ENCODE measurements around the gene GADD45B. TPM values are rescaled to one million over a fixed set of nuclear protein-coding genes. Genes with fewer than 3 reads are reported as not detected.
A peak's percentile ranks its signal among the peaks of the same experiment; 100 is the strongest.
"Not testable (repeated sequence)": the region's sequence is repeated elsewhere in the genome, so short reads cannot be mapped to it uniquely, and the experiment has no call there.

GADD45B gene
- total RNA-seq, 4 donors from 2014 or later: 148 to 250 (median 195) TPM

GRCh38 chr19:2462635-2463421, 13.1 kb upstream of the GADD45B start:
- Histone ChIP-seq H3K4me3 (replicated peaks in 1 of 3) (peak overlapping the region in 1 of 3 donors; percentile 56), H3K27ac (peak overlapping the region in 2 of 3 donors; percentile 3 to 17), H3K9me3 (no peaks in the 10 kb centered on the region), H3K27me3 (no peaks in the 10 kb centered on the region), H3K36me3 (no peaks in the 10 kb centered on the region), H3K4me1 (peaks cover 8 to 14% of the 10 kb centered on the region in 2 donors)
- TF ChIP-seq POLR2A (IDR thresholded peaks at IDR 0.05) (no peak), CTCF (IDR thresholded peaks at IDR 0.05) (no peak)
- peak; percentile 91 to 93 for DNase-seq
- intact Hi-C loops (cut with DNase I): loop anchor here (10.0 kb wide), 1 partner anchor 292 kb away; no protein-coding TSS in a partner anchor
- 4 to 5% methylated on average over 35 to 38 of the region's 46 CpGs for WGBS, 2 donors

- H3K4me3 ChIP-seq (replicated peaks in 1 of 3); H3K36me3 ChIP-seq; DNase-seq; H3K27me3 ChIP-seq; H3K27ac ChIP-seq; H3K9me3 ChIP-seq: not testable (repeated sequence)
- intact Hi-C loops (cut with DNase I): loop anchor here (10.0 kb wide), 1 partner anchor 291 kb away; no protein-coding TSS in a partner anchor
- 95 to 98% methylated on average over 5 of the region's 5 CpGs for WGBS, 2 donors
- H3K4me1 ChIP-seq: peaks cover 8 to 14% of the 10 kb centered on the region in 2 donors
These were observed 12.2 kb upstream of the GADD45B start for GRCh38 chr19:2463694-2464093.

- no peaks in the 10 kb centered on the region for H3K9me3 ChIP-seq
- no peak overlapping the region for H3K4me3 ChIP-seq (replicated peaks in 1 of 3)
- H3K27me3 ChIP-seq: no peaks in the 10 kb centered on the region
- DNase-seq: no peak
- intact Hi-C loops (cut with DNase I): loop anchor here (10.0 kb wide), 1 partner anchor 290 kb away; no protein-coding TSS in a partner anchor
- no peak overlapping the region for H3K27ac ChIP-seq
- H3K36me3 ChIP-seq: no peaks in the 10 kb centered on the region
- TF ChIP-seq CTCF (IDR thresholded peaks at IDR 0.05) (no peak), POLR2A (IDR thresholded peaks at IDR 0.05) (no peak)
- H3K4me1 ChIP-seq: peaks cover 8 to 14% of the 10 kb centered on the region in 2 donors
- 79 to 84% methylated on average over 5 of the region's 5 CpGs for WGBS, 2 donors
These were observed 11.5 kb upstream of the GADD45B start for GRCh38 chr19:2464389-2464788.

- no peaks in the 10 kb centered on the region for H3K4me1 ChIP-seq
- no peaks in the 10 kb centered on the region for H3K27me3 ChIP-seq
- H3K9me3 ChIP-seq: no peaks in the 10 kb centered on the region
- WGBS, 2 donors: 71 to 76% methylated on average over 12 of the region's 12 CpGs
- H3K4me3 ChIP-seq (replicated peaks in 1 of 3): no peak overlapping the region
- H3K27ac ChIP-seq: no peak overlapping the region
- no peak for DNase-seq
- intact Hi-C loops (cut with DNase I): loop anchor here (10.0 kb wide), 1 partner anchor 286 kb away; no protein-coding TSS in a partner anchor
- no peaks in the 10 kb centered on the region for H3K36me3 ChIP-seq
- TF ChIP-seq CTCF (IDR thresholded peaks at IDR 0.05) (no peak), POLR2A (IDR thresholded peaks at IDR 0.05) (no peak)
These were observed 7.3 kb upstream of the GADD45B start for GRCh38 chr19:2468596-2468995.

GRCh38 chr19:2469102-2469914, 6.6 kb upstream of the GADD45B start:
- H3K4me3 ChIP-seq (replicated peaks in 1 of 3): no peak overlapping the region
- 60 to 62% methylated on average over 19 to 23 of the region's 23 CpGs for WGBS, 2 donors
- TF ChIP-seq POLR2A (IDR thresholded peaks at IDR 0.05): no peak
- H3K27ac ChIP-seq: no peak overlapping the region
- intact Hi-C loops (cut with DNase I): loop anchor here (10.0 kb wide), 1 partner anchor 285 kb away; no protein-coding TSS in a partner anchor
- no peaks in the 10 kb centered on the region for H3K9me3 ChIP-seq
- DNase-seq: no peak
- no peaks in the 10 kb centered on the region for H3K27me3 ChIP-seq
- no peaks in the 10 kb centered on the region for H3K36me3 ChIP-seq
- H3K4me1 ChIP-seq: no peaks in the 10 kb centered on the region

GRCh38 chr19:2469915-2470200, 6.1 kb upstream of the GADD45B start:
- intact Hi-C loops (cut with DNase I): loop anchor here (10.0 kb wide), 1 partner anchor 285 kb away; no protein-coding TSS in a partner anchor

More at GRCh38 chr19:2469915-2470200, 6.1 kb upstream of the GADD45B start:
- H3K27ac ChIP-seq; H3K36me3 ChIP-seq; H3K4me1 ChIP-seq; H3K4me3 ChIP-seq (replicated peaks in 1 of 3); H3K27me3 ChIP-seq; H3K9me3 ChIP-seq; DNase-seq: not testable (repeated sequence)
- WGBS, 2 donors: 87 to 90% methylated on average over 8 of the region's 8 CpGs

All from thyroid gland (tissue), 4 donors.